ENCODE measurements around the gene ROCK2.

GRCh38 chr2:11303290-11304013, 41.0 kb downstream of the ROCK2 start:
- no peak for TF ChIP-seq CTCF (IDR thresholded peaks at IDR 0.05)
- no peak for TF ChIP-seq POLR2AphosphoS5 (IDR thresholded peaks at IDR 0.05)
- no peak for TF ChIP-seq POLR2A (IDR thresholded peaks at IDR 0.05)
- no peak for TF ChIP-seq EP300 (IDR thresholded peaks at IDR 0.05)

Data from sigmoid colon (tissue), 4 donors.